ENCODE results near the gene GATB. TPM values are rescaled to one million over a fixed set of nuclear protein-coding genes. Genes with fewer than 3 reads are reported as not detected.
A peak's percentile ranks its signal among the peaks of the same experiment; 100 is the strongest.

The GATB gene
- total RNA-seq (10 to 100 TPM; 12.6 to 22.7 (median 15.6) TPM), polyA plus RNA-seq (10 to 100 TPM; 17.3 to 19.9 (median 18.8) TPM)
- long read RNA-seq, donor 1, partial matches to known transcripts = 0 of 2 reads
- long read RNA-seq, donor 1, other reads (novel, unspliced or antisense) = 0 of 2 reads
- long read RNA-seq, donor 2, partial matches to known transcripts = 0 of 1 reads
- long read RNA-seq, donor 2, other reads (novel, unspliced or antisense) = 0 of 1 reads

GRCh38 chr4:151760712-151761661, at the start of gene GATB:
TSS of gene GATB (minus strand) at chr4:151761007. CDS start at chr4:151760982, 25 bp downstream.
- DNase-seq = peak; percentile 96
- H3K27me3 ChIP-seq (replicated peaks in 1 of 7) = peaks cover 0 to 8% (median 0%) of the 10 kb centered on the region in 7 donors
- intact Hi-C loops (cut with DNase I; ENCODE audit: low total_unique reads) = loop anchor here (10.0 kb wide), 1 partner anchor 604 kb away; no protein-coding TSS in a partner anchor
- peak within 1 kb of the TSS; percentile 73 to 82 (median 78) for H3K4me3 ChIP-seq
- TF ChIP-seq CTCF (IDR thresholded peaks at IDR 0.05 in 8 of 11, conservative IDR thresholded peaks at IDR 0.05 in 3 of 11) (peak; percentile 35 to 80 (median 69)), POLR2A (IDR thresholded peaks at IDR 0.05) (no peak), POLR2AphosphoS5 (IDR thresholded peaks at IDR 0.05) (peak; percentile 92 to 96 (median 93))
- H3K4me1 ChIP-seq = peaks cover 8 to 18% (median 14%) of the 10 kb centered on the region in 6 donors
- H3K9me3 ChIP-seq = no peaks in the 10 kb centered on the region
- 4 to 7% (median 5%) methylated on average over 24 to 35 of the region's 35 CpGs for WGBS, 5 donors
- peak within 1 kb of the TSS; percentile 47 to 82 (median 72) for H3K27ac ChIP-seq
- peaks cover 0 to 26% (median 14%) of the 10 kb centered on the region in 6 donors for H3K36me3 ChIP-seq

GRCh38 chr4:151810476-151810875, 49.7 kb upstream of the GATB start:
- Histone ChIP-seq H3K4me3 (no peak overlapping the region), H3K27me3 (replicated peaks in 1 of 7) (no peaks in the 10 kb centered on the region), H3K9me3 (no peaks in the 10 kb centered on the region), H3K27ac (no peak overlapping the region), H3K4me1 (peaks cover 0 to 8% (median 0%) of the 10 kb centered on the region in 6 donors), H3K36me3 (no peaks in the 10 kb centered on the region)
- TF ChIP-seq POLR2A (IDR thresholded peaks at IDR 0.05) = no peak
- TF ChIP-seq CTCF (IDR thresholded peaks at IDR 0.05 in 8 of 11, conservative IDR thresholded peaks at IDR 0.05 in 3 of 11) = no peak
- no peak for TF ChIP-seq POLR2AphosphoS5 (IDR thresholded peaks at IDR 0.05)
- intact Hi-C loops (cut with DNase I; ENCODE audit: low total_unique reads) = no loop called here
- no peak for DNase-seq
- WGBS, 5 donors = 81 to 90% (median 85%) methylated on average over 4 of the region's 4 CpGs

- H3K27ac ChIP-seq = no peak overlapping the region
- H3K4me3 ChIP-seq = no peak overlapping the region
- intact Hi-C loops (cut with DNase I; ENCODE audit: low total_unique reads) = no loop called here
- DNase-seq = no peak
- no peaks in the 10 kb centered on the region for H3K36me3 ChIP-seq
- H3K9me3 ChIP-seq = no peaks in the 10 kb centered on the region
- 91 to 98% (median 92%) methylated on average over 6 of the region's 6 CpGs for WGBS, 5 donors
- no peak for TF ChIP-seq POLR2AphosphoS5 (IDR thresholded peaks at IDR 0.05)
- no peak for TF ChIP-seq CTCF (IDR thresholded peaks at IDR 0.05 in 8 of 11, conservative IDR thresholded peaks at IDR 0.05 in 3 of 11)
- TF ChIP-seq POLR2A (IDR thresholded peaks at IDR 0.05) = no peak
- H3K4me1 ChIP-seq = peaks cover 0 to 8% (median 0%) of the 10 kb centered on the region in 6 donors
- no peaks in the 10 kb centered on the region for H3K27me3 ChIP-seq (replicated peaks in 1 of 7)
Measured at GRCh38 chr4:151809716-151810115, 48.9 kb upstream of the GATB start.

- no peak overlapping the region for H3K4me3 ChIP-seq
- intact Hi-C loops (cut with DNase I; ENCODE audit: low total_unique reads) = no loop called here
- no peak overlapping the region for H3K27ac ChIP-seq
- no peaks in the 10 kb centered on the region for H3K36me3 ChIP-seq
- TF ChIP-seq CTCF (IDR thresholded peaks at IDR 0.05 in 8 of 11, conservative IDR thresholded peaks at IDR 0.05 in 3 of 11) (no peak), POLR2A (IDR thresholded peaks at IDR 0.05) (no peak), POLR2AphosphoS5 (IDR thresholded peaks at IDR 0.05) (no peak)
- DNase-seq = no peak
- H3K27me3 ChIP-seq (replicated peaks in 1 of 7) = no peaks in the 10 kb centered on the region
- peaks cover 0 to 8% (median 0%) of the 10 kb centered on the region in 6 donors for H3K4me1 ChIP-seq
- 97 to 99% (median 98%) methylated on average over 4 of the region's 4 CpGs for WGBS, 5 donors
- no peaks in the 10 kb centered on the region for H3K9me3 ChIP-seq
Measured at GRCh38 chr4:151808542-151808941, 47.7 kb upstream of the GATB start.
